Panc1 (cell line): ENCODE measurements around the gene CREB3L2.

ENCODE experiments used
- SIN3A ChIP-seq: IDR thresholded peaks from 2 replicates; pipeline ENCODE4 v1.6.1; 2012; ENCODE audit warnings: low read depth, mild to moderate bottlenecking, low read length, moderate library complexity, borderline replicate concordance; ENCODE audit not compliant: insufficient read depth
- TF ChIP-seq, protein P1 (sequence below): fragments of 450-650 bp; IDR thresholded peaks from 2 replicates; pipeline ENCODE4 v1.5.1; 2017; ENCODE audit warnings: mild to moderate bottlenecking

- TF ChIP-seq, protein P1, sequence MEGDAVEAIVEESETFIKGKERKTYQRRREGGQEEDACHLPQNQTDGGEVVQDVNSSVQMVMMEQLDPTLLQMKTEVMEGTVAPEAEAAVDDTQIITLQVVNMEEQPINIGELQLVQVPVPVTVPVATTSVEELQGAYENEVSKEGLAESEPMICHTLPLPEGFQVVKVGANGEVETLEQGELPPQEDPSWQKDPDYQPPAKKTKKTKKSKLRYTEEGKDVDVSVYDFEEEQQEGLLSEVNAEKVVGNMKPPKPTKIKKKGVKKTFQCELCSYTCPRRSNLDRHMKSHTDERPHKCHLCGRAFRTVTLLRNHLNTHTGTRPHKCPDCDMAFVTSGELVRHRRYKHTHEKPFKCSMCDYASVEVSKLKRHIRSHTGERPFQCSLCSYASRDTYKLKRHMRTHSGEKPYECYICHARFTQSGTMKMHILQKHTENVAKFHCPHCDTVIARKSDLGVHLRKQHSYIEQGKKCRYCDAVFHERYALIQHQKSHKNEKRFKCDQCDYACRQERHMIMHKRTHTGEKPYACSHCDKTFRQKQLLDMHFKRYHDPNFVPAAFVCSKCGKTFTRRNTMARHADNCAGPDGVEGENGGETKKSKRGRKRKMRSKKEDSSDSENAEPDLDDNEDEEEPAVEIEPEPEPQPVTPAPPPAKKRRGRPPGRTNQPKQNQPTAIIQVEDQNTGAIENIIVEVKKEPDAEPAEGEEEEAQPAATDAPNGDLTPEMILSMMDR, result no peak
- no peak for TF ChIP-seq SIN3A
These were observed 106.3 kb downstream of the CREB3L2 start for GRCh38 chr7:137895301-137896221.
